Mesendoderm (in vitro differentiated cells): Measurements from ENCODE around the gene DDX60.
"Not testable (repeated sequence)": the region's sequence is repeated elsewhere in the genome, so short reads cannot be mapped to it uniquely, and the experiment has no call there.

Experiments used
- DNase-seq: peaks from one replicate; pipeline ENCODE4 v3.0.0; 2013
- H2AK5ac ChIP-seq: 2 replicates; pipeline ENCODE4 v1.6.1; 2013; ENCODE audit warnings: low read length, inconsistent platforms
- H2BK120ac ChIP-seq: 2 replicates; pipeline ENCODE4 v1.6.1; 2013; ENCODE audit warnings: low read depth, mild to moderate bottlenecking, low read length, moderate library complexity, mixed read lengths
- H2BK15ac ChIP-seq: replicated peaks from 2 replicates; pipeline ENCODE4 v1.6.1; 2013; ENCODE audit warnings: low read depth, mild to moderate bottlenecking, moderate library complexity
- H2BK5ac ChIP-seq: 2 replicates; pipeline ENCODE4 v1.6.1; 2013; ENCODE audit warnings: low read length, inconsistent platforms
- H3K18ac ChIP-seq: 2 replicates; pipeline ENCODE4 v1.6.1; 2013; ENCODE audit warnings: mild to moderate bottlenecking, low read length, mixed read lengths
- H3K23ac ChIP-seq: one replicate; pipeline ENCODE4 v1.6.1; 2013; ENCODE audit warnings: low read length
- H3K27ac ChIP-seq: 2 replicates; pipeline ENCODE4 v1.5.1; 2013; ENCODE audit warnings: low read depth, mild to moderate bottlenecking, inconsistent platforms, low read length, moderate library complexity
- H3K27me3 ChIP-seq: 2 replicates; pipeline ENCODE4 v1.6.1; 2013; ENCODE audit warnings: low read length, control low read depth, mild to moderate bottlenecking, inconsistent platforms; ENCODE audit not compliant: insufficient read depth, poor library complexity
- H3K36me3 ChIP-seq: 2 replicates; pipeline ENCODE4 v1.6.1; 2013; ENCODE audit warnings: low read length, inconsistent platforms; ENCODE audit not compliant: control insufficient read depth, insufficient read depth
- H3K4ac ChIP-seq: one replicate; pipeline ENCODE4 v1.6.1; 2013; ENCODE audit warnings: low read depth, mild to moderate bottlenecking, low read length, moderate library complexity
- H3K4me1 ChIP-seq: 2 replicates; pipeline ENCODE4 v1.6.1; 2013; ENCODE audit warnings: low read depth, low read length, inconsistent platforms; ENCODE audit not compliant: control insufficient read depth
- H3K4me2 ChIP-seq: 2 replicates; pipeline ENCODE4 v1.6.1; 2013; ENCODE audit warnings: low read length
- H3K4me3 ChIP-seq: 2 replicates; pipeline ENCODE4 v1.5.1; 2013; ENCODE audit warnings: mild to moderate bottlenecking, low read length
- H3K56ac ChIP-seq: one replicate; pipeline ENCODE4 v1.6.1; 2013; ENCODE audit warnings: low read length
- H3K79me1 ChIP-seq: 2 replicates; pipeline ENCODE4 v1.6.1; 2013; ENCODE audit warnings: low read length, inconsistent platforms
- H3K79me2 ChIP-seq: 2 replicates; pipeline ENCODE4 v1.6.1; 2013; ENCODE audit warnings: mild to moderate bottlenecking, low read length; ENCODE audit not compliant: control insufficient read depth, insufficient read depth
- H3K9ac ChIP-seq: 2 replicates; pipeline ENCODE4 v1.6.1; 2013; ENCODE audit warnings: low read length, inconsistent platforms
- H4K5ac ChIP-seq: one replicate; pipeline ENCODE4 v1.6.1; 2013; ENCODE audit warnings: low read length
- H4K8ac ChIP-seq: one replicate; pipeline ENCODE4 v1.6.1; 2013; ENCODE audit warnings: low read depth, mild to moderate bottlenecking, control low read depth, low read length, moderate library complexity
- WGBS: extraction: QIAGEN DNeasy Blood & Tissue Kit; methylation state at CpG from one replicate; pipeline ENCODE4 v1.1.7; 2013; ENCODE audit warnings: low lambda C conversion rate, missing lambda C conversion rate; ENCODE audit not compliant: insufficient coverage; ENCODE audit errors: extremely low coverage; 5-methylcytosine and 5-hydroxymethylcytosine counted together

The DDX60 gene

GRCh38 chr4:168308912-168309311, 9.6 kb downstream of the DDX60 start:
- no peak overlapping the region for H3K9ac ChIP-seq
- no peak overlapping the region for H4K8ac ChIP-seq
- no peaks in the 10 kb centered on the region for H3K4me1 ChIP-seq
- H3K36me3 ChIP-seq: no peaks in the 10 kb centered on the region
- H3K27ac ChIP-seq: no peak overlapping the region
- no peak overlapping the region for H3K4me3 ChIP-seq
- no peak overlapping the region for H4K5ac ChIP-seq
- no peak overlapping the region for H3K23ac ChIP-seq
- no peak overlapping the region for H2BK120ac ChIP-seq
- H2AK5ac ChIP-seq: no peak overlapping the region
- WGBS: no CpG with 5 or more reads among the region's 2 CpGs
- no peaks in the 10 kb centered on the region for H3K79me2 ChIP-seq
- no peak overlapping the region for H3K4me2 ChIP-seq
- no peak overlapping the region for H3K18ac ChIP-seq
- no peak overlapping the region for H3K56ac ChIP-seq
- no peak overlapping the region for H2BK5ac ChIP-seq
- no peaks in the 10 kb centered on the region for H3K27me3 ChIP-seq
- H2BK15ac ChIP-seq: no peak overlapping the region
- H3K4ac ChIP-seq: no peak overlapping the region
- no peaks in the 10 kb centered on the region for H3K79me1 ChIP-seq
- DNase-seq: no peak

GRCh38 chr4:168306476-168306875, 12.1 kb downstream of the DDX60 start:
- Histone ChIP-seq H4K8ac (no peak overlapping the region), H3K23ac (no peak overlapping the region), H3K36me3 (no peaks in the 10 kb centered on the region), H3K4me3 (no peak overlapping the region), H3K27ac (no peak overlapping the region), H3K4ac (no peak overlapping the region), H2BK15ac (no peak overlapping the region), H4K5ac (no peak overlapping the region), H3K9ac (no peak overlapping the region), H3K4me1 (no peaks in the 10 kb centered on the region), H3K79me2 (no peaks in the 10 kb centered on the region), H2AK5ac (no peak overlapping the region), H3K79me1 (no peaks in the 10 kb centered on the region), H3K18ac (no peak overlapping the region), H3K56ac (no peak overlapping the region), H2BK120ac (no peak overlapping the region), H3K4me2 (no peak overlapping the region), H2BK5ac (no peak overlapping the region), H3K27me3 (no peaks in the 10 kb centered on the region)
- no CpG with 5 or more reads among the region's 7 CpGs for WGBS
- no peak for DNase-seq

- Histone ChIP-seq H3K27me3 (no peaks in the 10 kb centered on the region), H3K4ac (no peak overlapping the region), H3K9ac (no peak overlapping the region), H3K56ac (no peak overlapping the region), H3K79me1 (no peaks in the 10 kb centered on the region), H2BK120ac (no peak overlapping the region), H3K4me3 (no peak overlapping the region), H3K79me2 (no peaks in the 10 kb centered on the region), H3K23ac (no peak overlapping the region), H4K5ac (no peak overlapping the region), H3K4me2 (no peak overlapping the region), H3K27ac (no peak overlapping the region), H3K4me1 (no peaks in the 10 kb centered on the region), H2AK5ac (no peak overlapping the region), H3K36me3 (no peaks in the 10 kb centered on the region), H3K18ac (no peak overlapping the region), H2BK15ac (no peak overlapping the region), H2BK5ac (no peak overlapping the region), H4K8ac (no peak overlapping the region)
- DNase-seq: no peak
- WGBS: no CpG with 5 or more reads among the region's 3 CpGs
Measured at GRCh38 chr4:168304744-168305459, 13.7 kb downstream of the DDX60 start.

- H3K9ac ChIP-seq, H4K5ac ChIP-seq, H3K4me3 ChIP-seq, H2AK5ac ChIP-seq, H3K27me3 ChIP-seq, DNase-seq, H3K4me1 ChIP-seq, H3K4ac ChIP-seq, H3K27ac ChIP-seq, H3K79me2 ChIP-seq, H2BK120ac ChIP-seq, H3K56ac ChIP-seq, H2BK15ac ChIP-seq, H4K8ac ChIP-seq, H3K36me3 ChIP-seq, H2BK5ac ChIP-seq, H3K18ac ChIP-seq, H3K79me1 ChIP-seq, H3K4me2 ChIP-seq, H3K23ac ChIP-seq: not testable (repeated sequence)
- no CpG with 5 or more reads among the region's 5 CpGs for WGBS
Measured at GRCh38 chr4:168303430-168303829, 15.1 kb downstream of the DDX60 start.

GRCh38 chr4:168293386-168293975, 25.1 kb downstream of the DDX60 start:
- Histone ChIP-seq H3K27ac (no peak overlapping the region), H3K4me1 (no peaks in the 10 kb centered on the region), H3K79me1 (no peaks in the 10 kb centered on the region), H3K18ac (no peak overlapping the region), H3K4me3 (no peak overlapping the region), H3K4me2 (no peak overlapping the region), H3K4ac (no peak overlapping the region), H2BK120ac (no peak overlapping the region), H3K36me3 (no peaks in the 10 kb centered on the region), H3K9ac (no peak overlapping the region), H3K56ac (no peak overlapping the region), H3K23ac (no peak overlapping the region), H2BK5ac (no peak overlapping the region), H4K8ac (no peak overlapping the region), H3K79me2 (no peaks in the 10 kb centered on the region), H3K27me3 (no peaks in the 10 kb centered on the region), H2AK5ac (no peak overlapping the region), H2BK15ac (no peak overlapping the region), H4K5ac (no peak overlapping the region)
- no peak for DNase-seq
- no CpG with 5 or more reads among the region's 3 CpGs for WGBS

- Histone ChIP-seq H2BK5ac (no peak overlapping the region), H3K18ac (no peak overlapping the region), H3K4me1 (no peaks in the 10 kb centered on the region), H3K23ac (no peak overlapping the region), H2BK15ac (no peak overlapping the region), H3K79me2 (no peaks in the 10 kb centered on the region), H3K4me3 (no peak overlapping the region), H3K27ac (no peak overlapping the region), H2AK5ac (no peak overlapping the region), H3K79me1 (no peaks in the 10 kb centered on the region), H3K36me3 (no peaks in the 10 kb centered on the region), H2BK120ac (no peak overlapping the region), H3K27me3 (no peaks in the 10 kb centered on the region), H3K4ac (no peak overlapping the region), H3K9ac (no peak overlapping the region), H4K8ac (no peak overlapping the region), H3K56ac (no peak overlapping the region), H3K4me2 (no peak overlapping the region), H4K5ac (no peak overlapping the region)
- no peak for DNase-seq
- WGBS: no CpG with 5 or more reads among the region's 1 CpG
Measured at GRCh38 chr4:168291242-168291641, 27.3 kb downstream of the DDX60 start.
